B cell (primary cell): Measurements from ENCODE around the gene ZCCHC24.

ENCODE experiments used
- CTCF ChIP-seq: fragments of 200-600 bp; IDR thresholded peaks from one replicate; pipeline ENCODE4 v1.8.0; 2022; ENCODE audit warnings: antibody characterized with exemption, mild to moderate bottlenecking
- EZH2 ChIP-seq: IDR thresholded peaks from 2 replicates; pipeline ENCODE4 v1.6.1; 2012; ENCODE audit warnings: borderline replicate concordance, low read depth, mild to moderate bottlenecking, moderate library complexity, low read length; ENCODE audit not compliant: insufficient read depth, poor library complexity, severe bottlenecking

- TF ChIP-seq CTCF (no peak), EZH2 (no peak)
Measured at GRCh38 chr10:79473496-79474095, 28.2 kb upstream of the ZCCHC24 start.
